ENCODE measurements around the gene MED26. TPM values are rescaled to one million over a fixed set of nuclear protein-coding genes. Genes with fewer than 3 reads are reported as not detected.
A peak's percentile ranks its signal among the peaks of the same experiment; 100 is the strongest.

Gene MED26
- total and polyA plus RNA-seq, 9 of the 15 experiments (the other 6 are each of a cell fraction or from before 2014, with no cell fraction given), result 0.71 to 15.1 (median 6.2) TPM

- ChIA-PET POLR2A (interaction anchor here (0.8 to 1.9 kb wide), 7 partner anchors 8 to 51 kb away, joined by 3 to 7 read pairs (median 4); no protein-coding TSS in a partner anchor), CTCF (ENCODE audit: low intra/inter-chr PET ratio) (no interaction called here)
- H3K9me1 ChIP-seq (ENCODE audit: control insufficient read depth, insufficient read depth, low read length), result peaks cover 8% of the 10 kb centered on the region
- intact Hi-C loops (cut with micrococcal nuclease), result no loop called here
- H3K27ac ChIP-seq (ENCODE audit: extremely low read depth, low read depth, low read length), result no peak overlapping the region
- no peak for FAIRE-seq
- peaks cover 4 to 32% of the 10 kb centered on the region in 2 experiments; a peak in 4 of 5 replicates for H3K4me1 ChIP-seq (replicated peaks in 1 of 2; ENCODE audit: control insufficient read depth in 2 of 2, insufficient read depth in 2 of 2, low read length in 2 of 2)
- no peaks in the 10 kb centered on the region for H3K27me3 ChIP-seq (ENCODE audit: control insufficient read depth in 2 of 2, insufficient read depth in 2 of 2, low read length in 2 of 2)
- peaks cover 12% of the 10 kb centered on the region; the same call in 2 of the 3 replicates for H3K36me3 ChIP-seq (ENCODE audit: control insufficient read depth, insufficient read depth, low read length)
- no peak for ATAC-seq
- no peak overlapping the region for H3K9ac ChIP-seq (ENCODE audit: insufficient read depth in 1 of 2, low read depth in 2 of 2, low read length in 2 of 2)
- H3K4me2 ChIP-seq (ENCODE audit: insufficient read depth, low read length), result no peak overlapping the region
- H3K4me3 ChIP-seq, result no peak overlapping the region
- no TSS peak for BruUV-seq (replicated peaks)
- no peaks in the 10 kb centered on the region for H3K9me3 ChIP-seq (replicated peaks; ENCODE audit: control insufficient read depth, insufficient read depth, low read depth, low read length)
- no peak for DNase-seq (ENCODE audit: extremely low read depth in 1 of 4, low spot score in 3 of 4)
- peaks cover 73% of the 10 kb centered on the region for H4K20me1 ChIP-seq (replicated peaks; ENCODE audit: control insufficient read depth, insufficient read depth, low read length)
- WGBS (ENCODE audit: insufficient coverage, low coverage, missing lambda C conversion rate), result 97% methylated on average over 4 of the region's 5 CpGs
- H2AFZ ChIP-seq (ENCODE audit: low read depth, low read length), result no peak overlapping the region
- H3K79me2 ChIP-seq (ENCODE audit: control insufficient read depth, insufficient read depth, low read length), result peaks cover 98% of the 10 kb centered on the region
- in situ Hi-C loops (cut with MboI), result no loop called here
- TF ChIP-seq ZFP36 (IDR thresholded peaks at IDR 0.05; ENCODE audit: low read depth, low read length, partially characterized antibody) (peak; percentile 45), ZNF133 (CRISPR knock-in tag; IDR thresholded peaks at IDR 0.05) (no peak), BCOR (IDR thresholded peaks at IDR 0.05) (0 out of 2 replicates have a peak, but pooled peaks have one; percentile 20), TCFL5 (CRISPR knock-in tag; conservative IDR thresholded peaks at IDR 0.05) (no peak), ZNF57 (CRISPR knock-in tag; IDR thresholded peaks at IDR 0.05) (no peak), PRDM10 (IDR thresholded peaks at IDR 0.05; ENCODE audit: partially characterized antibody) (no peak), TRIM24 (IDR thresholded peaks at IDR 0.05) (no peak), RBM25 (IDR thresholded peaks at IDR 0.05; ENCODE audit: low read depth, low read length, severe bottlenecking) (peak; percentile 64), PURB (CRISPR knock-in tag; IDR thresholded peaks at IDR 0.05; ENCODE audit: low read depth) (no peak), NFATC3 (IDR thresholded peaks at IDR 0.05) (no peak), PRPF4 (IDR thresholded peaks at IDR 0.05; ENCODE audit: insufficient read depth, low read depth, low read length, poor library complexity, severe bottlenecking) (no peak), ZNF263 (CRISPR knock-in tag; IDR thresholded peaks at IDR 0.05; ENCODE audit: borderline replicate concordance) (no peak), AFF1 (IDR thresholded peaks at IDR 0.05; ENCODE audit: low read depth in 1 of 2, partially characterized antibody in 2 of 2) (no peak), KLF1 (tag; IDR thresholded peaks at IDR 0.05) (no peak), ZC3H8 (IDR thresholded peaks at IDR 0.05) (no peak), ZNF436 (CRISPR knock-in tag; IDR thresholded peaks at IDR 0.05) (no peak), ESRRB (CRISPR knock-in tag; IDR thresholded peaks at IDR 0.05; ENCODE audit: borderline replicate concordance) (no peak), GATAD2B (IDR thresholded peaks at IDR 0.05; ENCODE audit: borderline replicate concordance) (no peak)
Measured at GRCh38 chr19:16600824-16601223, 27.2 kb downstream of the MED26 start.

All from K562 (cell line).